ENCODE data around the gene RUVBL1. TPM values are rescaled to one million over a fixed set of nuclear protein-coding genes. Genes with fewer than 3 reads are reported as not detected.

The RUVBL1 gene
- total and polyA plus RNA-seq, 2 donors (not counting 1 experiment from before 2014, with no cell fraction given), result 52.3 to 67.2 TPM

GRCh38 chr3:128056258-128056657 is 67.4 kb downstream of the RUVBL1 start:
- no peak overlapping the region for H3K4me3 ChIP-seq (replicated peaks in 1 of 4; ENCODE audit: control extremely low read depth in 1 of 4, insufficient read depth in 1 of 4, low read depth in 3 of 4, low read length in 4 of 4)
- no peaks in the 10 kb centered on the region for H3K27me3 ChIP-seq (ENCODE audit: control insufficient read depth, insufficient read depth, low read length)
- H3K4me1 ChIP-seq (ENCODE audit: control insufficient read depth, extremely low read depth, insufficient read depth, low read length), result peaks cover 18% of the 10 kb centered on the region
- no peak overlapping the region for H3K27ac ChIP-seq (ENCODE audit: insufficient read depth, low read length)
- peaks cover 22% of the 10 kb centered on the region for H3K36me3 ChIP-seq (ENCODE audit: control insufficient read depth, insufficient read depth, low read length)
- peaks cover 58% of the 10 kb centered on the region for H3K79me2 ChIP-seq (ENCODE audit: control insufficient read depth, insufficient read depth, low read length)
- no peak overlapping the region for H3K4me2 ChIP-seq (ENCODE audit: extremely low read depth, insufficient read depth, low read length)
- DNase-seq (ENCODE audit: low read depth in 2 of 2), result no peak
- no peaks in the 10 kb centered on the region for H4K20me1 ChIP-seq (ENCODE audit: control insufficient read depth, extremely low read depth, insufficient read depth, low read length)
- H2AFZ ChIP-seq (ENCODE audit: low read length), result no peak overlapping the region
- H3K9ac ChIP-seq (ENCODE audit: insufficient read depth, low read length), result no peak overlapping the region
- TF ChIP-seq EZH2 (IDR thresholded peaks at IDR 0.05; ENCODE audit: low read length, missing control alignments) (no peak), CTCF (conservative IDR thresholded peaks at IDR 0.05 in 1 of 2, IDR thresholded peaks at IDR 0.05 in 1 of 2; ENCODE audit: low read depth in 1 of 2, low read length in 2 of 2) (no peak)
- no peaks in the 10 kb centered on the region for H3K9me3 ChIP-seq (ENCODE audit: control insufficient read depth, insufficient read depth, low read depth, low read length)

GRCh38 chr3:128054367-128054766 is 69.2 kb downstream of the RUVBL1 start:
- Histone ChIP-seq H3K79me2 (ENCODE audit: control insufficient read depth, insufficient read depth, low read length) (peaks cover 56% of the 10 kb centered on the region), H3K4me2 (ENCODE audit: extremely low read depth, insufficient read depth, low read length) (peak overlapping the region; percentile 99), H3K27ac (ENCODE audit: insufficient read depth, low read length) (peak overlapping the region; percentile 98), H3K27me3 (ENCODE audit: control insufficient read depth, insufficient read depth, low read length) (no peaks in the 10 kb centered on the region), H4K20me1 (ENCODE audit: control insufficient read depth, extremely low read depth, insufficient read depth, low read length) (no peaks in the 10 kb centered on the region), H2AFZ (ENCODE audit: low read length) (no peak overlapping the region), H3K4me3 (replicated peaks in 1 of 4; ENCODE audit: control extremely low read depth in 1 of 4, insufficient read depth in 1 of 4, low read depth in 3 of 4, low read length in 4 of 4) (peak overlapping the region; percentile 74 to 99 (median 96)), H3K4me1 (ENCODE audit: control insufficient read depth, extremely low read depth, insufficient read depth, low read length) (peaks cover 7% of the 10 kb centered on the region), H3K9me3 (ENCODE audit: control insufficient read depth, insufficient read depth, low read depth, low read length) (no peaks in the 10 kb centered on the region), H3K9ac (ENCODE audit: insufficient read depth, low read length) (no peak overlapping the region), H3K36me3 (ENCODE audit: control insufficient read depth, insufficient read depth, low read length) (peaks cover 17% of the 10 kb centered on the region)
- TF ChIP-seq EZH2 (IDR thresholded peaks at IDR 0.05; ENCODE audit: low read length, missing control alignments) (no peak), CTCF (conservative IDR thresholded peaks at IDR 0.05 in 1 of 2, IDR thresholded peaks at IDR 0.05 in 1 of 2; ENCODE audit: low read depth in 1 of 2, low read length in 2 of 2) (no peak)
- peak; percentile 40 to 72 for DNase-seq (ENCODE audit: low read depth in 2 of 2)

GRCh38 chr3:128053614-128054013 is 70.0 kb downstream of the RUVBL1 start:
- no peak for DNase-seq (ENCODE audit: low read depth in 2 of 2)
- no peak for TF ChIP-seq CTCF (conservative IDR thresholded peaks at IDR 0.05 in 1 of 2, IDR thresholded peaks at IDR 0.05 in 1 of 2; ENCODE audit: low read depth in 1 of 2, low read length in 2 of 2)
- TF ChIP-seq EZH2 (IDR thresholded peaks at IDR 0.05; ENCODE audit: low read length, missing control alignments), result no peak
- Histone ChIP-seq H4K20me1 (ENCODE audit: control insufficient read depth, extremely low read depth, insufficient read depth, low read length) (no peaks in the 10 kb centered on the region), H3K27ac (ENCODE audit: insufficient read depth, low read length) (peak overlapping the region; percentile 98), H2AFZ (ENCODE audit: low read length) (no peak overlapping the region), H3K9me3 (ENCODE audit: control insufficient read depth, insufficient read depth, low read depth, low read length) (no peaks in the 10 kb centered on the region), H3K79me2 (ENCODE audit: control insufficient read depth, insufficient read depth, low read length) (peaks cover 56% of the 10 kb centered on the region), H3K9ac (ENCODE audit: insufficient read depth, low read length) (peak overlapping the region; percentile 50), H3K4me3 (replicated peaks in 1 of 4; ENCODE audit: control extremely low read depth in 1 of 4, insufficient read depth in 1 of 4, low read depth in 3 of 4, low read length in 4 of 4) (peak overlapping the region; percentile 74 to 99 (median 96)), H3K4me1 (ENCODE audit: control insufficient read depth, extremely low read depth, insufficient read depth, low read length) (peaks cover 6% of the 10 kb centered on the region), H3K36me3 (ENCODE audit: control insufficient read depth, insufficient read depth, low read length) (peaks cover 17% of the 10 kb centered on the region), H3K27me3 (ENCODE audit: control insufficient read depth, insufficient read depth, low read length) (no peaks in the 10 kb centered on the region), H3K4me2 (ENCODE audit: extremely low read depth, insufficient read depth, low read length) (peak overlapping the region; percentile 99)

All from fibroblast of lung (primary cell).